T-helper 2 cell treated with Interferon-gamma antibody and Interleukin-4, amounts not matched to agents 100 ng/mL and 5 ng/mL, for 36 hours (primary cell): ENCODE measurements around the gene MTMR10. TPM values are rescaled to one million over a fixed set of nuclear protein-coding genes. Genes with fewer than 3 reads are reported as not detected.

ENCODE experiments used
- intact Hi-C: fragments of 100-400 bp; cut with micrococcal nuclease; formaldehyde crosslinking; loops from one replicate; pipeline ENCODE4 v1.15.1; 2023
- total RNA-seq: library from RNA; stranded (reverse); gene quantifications from 2 replicates; pipeline ENCODE4 v1.2.3, GENCODE V29; 2022

The MTMR10 gene
- total RNA-seq, 1 donor from 2014 or later = 19.1 TPM

GRCh38 chr15:30922480-30923311 lies 68.7 kb downstream of the MTMR10 start:
- intact Hi-C loops = no loop called here

DNA sequence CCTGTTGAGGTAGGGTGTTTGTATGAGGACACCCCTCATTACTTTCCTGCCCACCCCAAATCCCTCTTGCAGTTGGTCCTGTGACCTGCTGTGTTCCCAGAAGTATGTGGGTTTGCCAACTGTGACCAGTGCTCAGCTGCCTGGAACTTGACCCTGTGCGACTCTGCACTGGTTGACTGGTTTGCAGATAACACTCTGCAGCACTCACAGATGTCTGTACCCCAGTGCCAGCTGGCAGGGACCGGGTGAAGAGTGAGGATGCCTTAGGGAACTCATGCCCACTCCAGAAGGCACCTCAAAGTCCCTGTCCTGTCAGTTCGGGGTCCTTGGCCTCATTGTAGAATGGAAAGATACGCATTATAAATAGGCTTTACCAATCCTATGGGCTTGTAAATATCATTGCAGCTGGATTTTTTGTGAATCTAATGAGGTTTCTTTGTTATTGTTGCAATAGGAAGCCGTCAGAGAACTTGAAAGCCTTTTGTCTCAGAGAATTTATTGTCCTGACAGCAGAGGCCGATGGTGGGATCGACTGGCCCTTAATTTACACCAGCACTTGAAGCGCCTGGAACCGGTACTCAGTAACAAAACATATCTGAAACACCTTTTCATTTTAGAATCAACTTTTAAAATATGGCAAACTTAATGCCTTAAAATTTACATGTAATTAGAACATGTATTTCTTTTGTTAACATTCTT lies 69.5 kb downstream of the MTMR10 start:
- intact Hi-C loops = no loop called here

DNA sequence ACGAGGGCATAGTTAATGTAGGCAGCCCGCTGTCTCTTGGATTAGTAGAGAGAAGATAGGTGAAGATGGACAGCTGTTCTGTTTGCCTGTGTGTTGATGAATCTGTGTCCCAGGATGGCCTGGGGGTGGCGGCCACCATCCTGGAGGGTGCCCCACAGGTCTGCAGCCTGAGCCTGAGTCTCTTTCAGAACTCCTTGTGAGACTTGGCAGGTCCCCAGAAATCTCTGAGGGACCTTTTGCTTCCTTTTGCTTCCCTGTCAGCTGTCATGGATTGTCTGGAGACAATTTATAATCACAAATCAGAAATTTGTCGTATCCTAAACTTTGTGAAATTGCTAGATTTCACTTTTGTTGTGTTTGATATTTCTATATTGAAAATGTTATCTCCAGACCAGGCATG lies 70.3 kb downstream of the MTMR10 start:
- intact Hi-C loops = no loop called here

- intact Hi-C loops = no loop called here
These were observed 71.4 kb downstream of the MTMR10 start for GRCh38 chr15:30919877-30920550.

- intact Hi-C loops = no loop called here
These were observed 73.1 kb downstream of the MTMR10 start for GRCh38 chr15:30918366-30918765.

DNA sequence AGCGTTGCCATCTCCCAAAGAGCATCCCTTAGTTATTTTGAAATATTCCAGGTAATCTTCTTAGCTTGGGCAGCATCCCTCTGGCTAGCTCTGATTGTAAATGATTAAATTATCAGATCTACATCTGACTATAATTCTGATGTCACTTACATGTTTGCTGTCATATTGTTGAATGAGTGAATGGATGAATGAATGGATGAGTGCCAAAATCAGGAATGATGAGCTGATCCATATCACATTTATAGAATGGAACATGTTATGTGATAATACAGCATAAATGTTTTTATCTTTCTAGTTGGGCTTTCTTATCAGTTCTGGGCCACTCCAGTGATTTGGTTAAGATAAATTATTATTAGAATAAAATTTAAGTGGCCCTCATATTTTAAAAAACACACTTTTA lies 73.8 kb downstream of the MTMR10 start:
- intact Hi-C loops = no loop called here

- intact Hi-C loops = no loop called here
These were observed 74.4 kb downstream of the MTMR10 start for GRCh38 chr15:30917013-30917412.

DNA sequence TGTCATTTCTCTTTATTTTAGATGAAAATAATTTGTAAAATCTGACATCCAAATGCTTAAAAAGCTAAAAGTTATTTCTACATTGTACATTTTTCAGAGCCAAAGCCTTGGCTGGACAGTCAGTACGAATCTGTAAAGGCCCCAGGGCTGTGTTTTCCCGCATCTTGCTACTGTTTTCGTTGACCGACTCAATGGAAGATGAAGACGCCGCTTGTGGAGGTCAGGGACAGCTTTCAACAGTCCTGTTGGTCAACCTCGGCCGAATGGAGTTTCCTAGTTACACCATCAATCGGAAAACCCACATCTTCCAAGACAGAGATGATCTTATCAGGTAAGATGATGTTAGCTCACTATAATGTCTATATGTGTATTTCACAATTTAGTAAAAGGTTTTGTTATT lies 77.7 kb downstream of the MTMR10 start:
- intact Hi-C loops = no loop called here

DNA sequence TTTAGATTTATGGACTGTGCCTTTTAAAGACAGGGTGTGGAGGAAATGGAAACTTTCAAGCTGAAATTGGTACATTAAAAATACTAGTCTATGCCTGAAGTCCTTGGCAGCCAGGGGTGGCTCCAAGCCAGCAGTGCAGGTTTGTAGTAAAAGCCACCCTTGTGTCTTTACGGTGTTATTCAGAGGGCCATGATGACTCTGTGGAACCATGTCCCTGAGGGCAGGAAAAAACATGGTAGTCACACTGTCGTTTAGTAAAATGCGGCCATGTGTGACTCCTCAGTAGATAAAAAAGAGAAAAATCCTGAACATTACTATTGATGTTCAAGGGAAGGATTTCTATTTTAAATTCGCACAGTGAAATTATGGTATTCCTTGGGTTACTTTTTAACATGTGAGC lies 85.1 kb downstream of the MTMR10 start:
- intact Hi-C loops = no loop called here

- intact Hi-C loops = no loop called here
These were observed 85.6 kb downstream of the MTMR10 start for GRCh38 chr15:30905821-30906220.

- intact Hi-C loops = no loop called here
These were observed 86.6 kb downstream of the MTMR10 start for GRCh38 chr15:30904812-30905211.

DNA sequence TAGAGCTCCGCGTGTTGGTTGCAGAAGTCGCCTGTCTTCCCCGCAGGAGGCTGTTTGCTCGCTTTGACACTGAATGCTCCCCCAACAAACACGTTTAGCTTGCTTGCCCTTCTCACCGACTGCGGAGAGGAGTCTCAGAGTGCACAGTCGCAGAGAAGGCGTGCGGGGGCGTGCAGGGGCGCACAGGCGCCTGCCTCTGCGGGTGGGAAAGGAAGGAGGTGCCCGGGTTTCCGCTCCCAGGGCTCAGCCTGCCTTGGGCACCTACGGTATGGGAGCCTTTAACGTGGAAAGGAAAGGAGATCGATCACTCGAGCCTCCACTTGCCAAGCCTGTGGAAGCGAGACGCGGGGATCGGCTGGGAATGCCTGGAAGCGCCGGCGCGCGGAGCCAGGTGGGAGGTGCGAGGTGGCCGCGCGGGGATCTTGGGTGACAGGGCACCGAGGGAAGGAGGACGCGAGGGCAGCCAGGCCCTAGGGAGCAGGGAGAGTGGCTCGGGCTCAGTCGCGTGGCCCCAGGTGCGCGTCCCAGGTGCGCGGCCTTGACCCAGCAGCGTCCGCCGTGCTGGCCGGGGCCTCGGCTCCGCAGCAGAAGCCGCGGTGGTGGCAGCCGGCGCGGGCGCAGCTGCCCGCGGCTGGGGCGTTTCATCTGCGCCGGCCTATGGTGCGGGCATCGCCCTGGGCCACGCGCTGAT lies 87.8 kb downstream of the MTMR10 start, which contains the start of gene FAN1:
TSS of gene FAN1 (plus strand) at position 419 of the 691 bp plus-strand sequence. CDS start 749 bp downstream, outside the sequence.
- intact Hi-C loops = no loop called here

DNA sequence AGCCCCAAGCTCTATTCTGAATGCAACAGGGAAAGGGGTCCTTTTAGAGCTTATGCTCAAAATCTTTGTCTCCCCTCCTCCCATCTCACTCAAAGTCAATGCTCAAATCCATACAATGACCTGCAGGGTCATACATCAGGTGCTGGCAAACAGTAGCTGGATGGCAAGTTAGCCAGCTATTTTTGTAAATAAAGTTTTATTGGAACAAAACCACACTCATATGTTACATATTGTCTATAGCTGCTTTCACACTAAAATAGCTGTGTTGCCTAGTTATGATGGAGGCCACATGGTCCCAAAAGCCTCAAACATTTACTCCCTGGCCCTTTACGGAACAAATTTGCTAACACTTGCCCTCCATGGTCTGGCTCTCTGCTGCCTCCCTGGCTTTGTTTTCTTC lies 89.5 kb downstream of the MTMR10 start:
- intact Hi-C loops = no loop called here

- intact Hi-C loops = no loop called here
These were observed 95.2 kb downstream of the MTMR10 start for GRCh38 chr15:30896211-30896606.

GRCh38 chr15:30895461-30896210 lies 95.8 kb downstream of the MTMR10 start:
- intact Hi-C loops = no loop called here

GRCh38 chr15:30889196-30889595 lies 102.2 kb downstream of the MTMR10 start:
- intact Hi-C loops = no loop called here

Other genes starting within 250 kb of the MTMR10 start
- gene FAN1, start 87.7 kb downstream of the MTMR10 start, total RNA-seq = 20.7 and 24.1 TPM in 2 replicates
- gene TRPM1, start 110.1 kb upstream of the MTMR10 start, total RNA-seq = not detected in 2 replicates